SHP77 treated with DMSO at 0.1 percent for 48 hours (cell line): ENCODE data around the gene NGB.

Experiments used
- DNase-seq: peaks from one replicate; lab custom pipeline; 2025; lab: John Stamatoyannopoulos, UW

Gene NGB

GRCh38 chr14:77264466-77265186 is 6.4 kb downstream of the NGB start:
- DNase-seq: no peak

- DNase-seq: no peak
Measured at GRCh38 chr14:77260631-77261030, 10.4 kb downstream of the NGB start.

- DNase-seq: no peak
Measured at GRCh38 chr14:77260199-77260598, 10.8 kb downstream of the NGB start.

- DNase-seq: no peak
Measured at GRCh38 chr14:77259025-77259715, 11.8 kb downstream of the NGB start.

- no peak for DNase-seq
Measured at GRCh38 chr14:77258566-77258965, 12.4 kb downstream of the NGB start.

- DNase-seq: no peak
Measured at GRCh38 chr14:77257700-77258099, 13.3 kb downstream of the NGB start.

GRCh38 chr14:77256694-77257093 is 14.3 kb downstream of the NGB start:
- no peak for DNase-seq

GRCh38 chr14:77253333-77254190 is 17.4 kb downstream of the NGB start:
- no peak for DNase-seq

GRCh38 chr14:77251870-77252269 is 19.1 kb downstream of the NGB start:
- DNase-seq: no peak

- DNase-seq: no peak
Measured at GRCh38 chr14:77250927-77251326, 20.1 kb downstream of the NGB start.

GRCh38 chr14:77249286-77249685 is 21.7 kb downstream of the NGB start:
- DNase-seq: no peak

GRCh38 chr14:77248666-77249065 is 22.3 kb downstream of the NGB start:
- no peak for DNase-seq

- no peak for DNase-seq
Measured at GRCh38 chr14:77246784-77247183, 24.2 kb downstream of the NGB start.

- DNase-seq: no peak
Measured at GRCh38 chr14:77245820-77246219, 25.2 kb downstream of the NGB start.

GRCh38 chr14:77243853-77244252 is 27.2 kb downstream of the NGB start:
- no peak for DNase-seq

GRCh38 chr14:77242752-77243151 is 28.3 kb downstream of the NGB start:
- no peak for DNase-seq

- DNase-seq: no peak
Measured at GRCh38 chr14:77241955-77242354, 29.1 kb downstream of the NGB start.

- DNase-seq: no peak
Measured at GRCh38 chr14:77240336-77240915, 30.6 kb downstream of the NGB start.

- DNase-seq: no peak
Measured at GRCh38 chr14:77239412-77239811, 31.6 kb downstream of the NGB start.

GRCh38 chr14:77238996-77239395 is 32.0 kb downstream of the NGB start:
- no peak for DNase-seq

GRCh38 chr14:77238356-77238755 is 32.6 kb downstream of the NGB start:
- no peak for DNase-seq

- DNase-seq: no peak
Measured at GRCh38 chr14:77236814-77237213, 34.2 kb downstream of the NGB start.
